Umbilical cord (tissue), 2 donors: Measurements from ENCODE around the gene FMN2. TPM values are rescaled to one million over a fixed set of nuclear protein-coding genes. Genes with fewer than 3 reads are reported as not detected.
"Not testable (repeated sequence)": the region's sequence is repeated elsewhere in the genome, so short reads cannot be mapped to it uniquely, and the experiment has no call there.

ENCODE experiments used
- DNase-seq: peaks from one replicate; pipeline ENCODE4 v3.0.0-alpha.2; 2015; ENCODE audit warnings: low spot score
- total RNA-seq: library from RNA; depleted of rRNA; stranded (reverse); fragments of >200 nt; gene quantifications from one replicate; pipeline ENCODE4 v1.2.3, GENCODE V29; 2014; ENCODE audit warnings: low replicate concordance; ENCODE audit not compliant: insufficient read depth

The FMN2 gene
- total RNA-seq, 1 donor from 2014 or later: 6.5 TPM

- DNase-seq: no peak
Observed at GRCh38 chr1:240138867-240139266, 47.2 kb downstream of the FMN2 start.

- DNase-seq: no peak
Observed at GRCh38 chr1:240139511-240139910, 47.8 kb downstream of the FMN2 start.

- DNase-seq: no peak
Observed at GRCh38 chr1:240145120-240145519, 53.4 kb downstream of the FMN2 start.

GRCh38 chr1:240148333-240148732 is 56.6 kb downstream of the FMN2 start:
- no peak for DNase-seq

GRCh38 chr1:240149484-240150094 is 57.9 kb downstream of the FMN2 start:
- peak; percentile 37 for DNase-seq

- no peak for DNase-seq
Observed at GRCh38 chr1:240151136-240151735, 59.6 kb downstream of the FMN2 start.

- DNase-seq: no peak
Observed at GRCh38 chr1:240152611-240153297, 61.1 kb downstream of the FMN2 start.

- DNase-seq: no peak
Observed at GRCh38 chr1:240155605-240156004, 63.9 kb downstream of the FMN2 start.

- DNase-seq: no peak
Observed at GRCh38 chr1:240164742-240165141, 73.1 kb downstream of the FMN2 start.

- DNase-seq: no peak
Observed at GRCh38 chr1:240169188-240169587, 77.5 kb downstream of the FMN2 start.

- no peak for DNase-seq
Observed at GRCh38 chr1:240170266-240170665, 78.6 kb downstream of the FMN2 start.

GRCh38 chr1:240170806-240171205 is 79.1 kb downstream of the FMN2 start:
- DNase-seq: no peak

- DNase-seq: no peak
Observed at GRCh38 chr1:240171907-240172306, 80.2 kb downstream of the FMN2 start.

- no peak for DNase-seq
Observed at GRCh38 chr1:240173836-240174235, 82.2 kb downstream of the FMN2 start.

GRCh38 chr1:240174734-240175133 is 83.1 kb downstream of the FMN2 start:
- DNase-seq: no peak

- DNase-seq: no peak
Observed at GRCh38 chr1:240178366-240178765, 86.7 kb downstream of the FMN2 start.

GRCh38 chr1:240184682-240185081 is 93.0 kb downstream of the FMN2 start:
- DNase-seq: not testable (repeated sequence)

- DNase-seq: no peak
Observed at GRCh38 chr1:240188139-240188538, 96.5 kb downstream of the FMN2 start.

GRCh38 chr1:240189386-240189989 is 97.8 kb downstream of the FMN2 start:
- peak; percentile 27 for DNase-seq

- peak; percentile 82 for DNase-seq
Observed at GRCh38 chr1:240190881-240191401, 99.3 kb downstream of the FMN2 start.

GRCh38 chr1:240192851-240193250 is 101.2 kb downstream of the FMN2 start:
- no peak for DNase-seq

GRCh38 chr1:240193679-240194078 is 102.0 kb downstream of the FMN2 start:
- DNase-seq: peak; percentile 91
